Liver (tissue), 9 donors: Measurements from ENCODE around the gene CEP78. TPM values are rescaled to one million over a fixed set of nuclear protein-coding genes. Genes with fewer than 3 reads are reported as not detected.

Source experiments
- DNase-seq: peaks from one replicate; pipeline ENCODE4 v3.0.0-alpha.2; 2017; ENCODE audit warnings: low spot score
- H3K27ac ChIP-seq, 2 donors: one replicate each; pipeline ENCODE4 v1.7.0; 2013; ENCODE audit warnings: inconsistent platforms in 2 of 2, low read length in 2 of 2, control low read depth in 1 of 2, low read depth in 1 of 2, mild to moderate bottlenecking in 1 of 2
- H3K27me3 ChIP-seq, 4 donors: one replicate each; pipeline versions ENCODE4 v1.6.1 to v1.7.0; 2013; ENCODE audit warnings: low read length in 3 of 4, inconsistent platforms in 1 of 4, mild to moderate bottlenecking in 1 of 4, moderate library complexity in 1 of 4; ENCODE audit not compliant: control insufficient read depth in 4 of 4, insufficient read depth in 4 of 4
- H3K36me3 ChIP-seq, 4 donors: one replicate each; pipeline versions ENCODE4 v1.6.1 to v1.7.0; 2013; ENCODE audit warnings: low read length in 3 of 4, mild to moderate bottlenecking in 3 of 4, low read depth in 1 of 4, moderate library complexity in 1 of 4; ENCODE audit not compliant: control insufficient read depth in 4 of 4, insufficient read depth in 3 of 4
- H3K4me1 ChIP-seq, 4 donors: one replicate each; pipeline versions ENCODE4 v1.6.1 to v1.7.0; 2013; ENCODE audit warnings: low read length in 3 of 4, mild to moderate bottlenecking in 3 of 4, moderate library complexity in 1 of 4; ENCODE audit not compliant: control insufficient read depth in 4 of 4, insufficient read depth in 4 of 4
- H3K4me3 ChIP-seq, 3 donors: one replicate each; pipeline versions ENCODE4 v1.6.1 to v1.7.0; 2013; ENCODE audit warnings: low read length in 3 of 3, control low read depth in 1 of 3, low read depth in 1 of 3, mild to moderate bottlenecking in 1 of 3
- H3K9ac ChIP-seq, 2 donors: one replicate each; pipeline ENCODE4 v1.7.0; 2013; ENCODE audit warnings: low read length in 2 of 2, mild to moderate bottlenecking in 2 of 2, moderate library complexity in 2 of 2, control low read depth in 1 of 2, low read depth in 1 of 2
- H3K9me3 ChIP-seq, 4 donors: one replicate each; pipeline versions ENCODE4 v1.6.1 to v1.7.0; 2013; ENCODE audit warnings: low read length in 3 of 4; ENCODE audit not compliant: control insufficient read depth in 4 of 4
- ATF3 ChIP-seq: IDR thresholded peaks from 2 replicates; pipeline ENCODE4 v1.6.1; 2016; ENCODE audit warnings: antibody characterized with exemption
- CTCF ChIP-seq: fragments of 150-350 bp; IDR thresholded peaks from 2 replicates; pipeline ENCODE4 v1.5.1; 2017; ENCODE audit warnings: improper control_type of control experiment, low read depth, low read length; ENCODE audit not compliant: missing input control
- EGR1 ChIP-seq, 2 donors: IDR thresholded peaks; 2 replicates each; pipeline ENCODE4 v1.6.1; 2016 to 2018; ENCODE audit warnings: antibody characterized with exemption in 2 of 2, low read depth in 2 of 2
- FOXA1 ChIP-seq: IDR thresholded peaks from 2 replicates; pipeline ENCODE4 v1.6.1; 2016; ENCODE audit warnings: antibody characterized with exemption
- FOXA2 ChIP-seq: IDR thresholded peaks from 2 replicates; pipeline ENCODE4 v1.6.1; 2016; ENCODE audit warnings: antibody characterized with exemption
- GABPA ChIP-seq, 2 donors: IDR thresholded peaks in 1 of 2; conservative IDR thresholded peaks in 1 of 2; 2 replicates each; pipeline ENCODE4 v1.6.1; 2016; ENCODE audit warnings: antibody characterized with exemption in 2 of 2, mild to moderate bottlenecking in 1 of 2, moderate library complexity in 1 of 2
- HNF4A ChIP-seq, 2 donors: conservative IDR thresholded peaks; 2 replicates each; pipeline ENCODE4 v1.6.1; 2016; ENCODE audit warnings: antibody characterized with exemption in 2 of 2, mild to moderate bottlenecking in 2 of 2
- HNF4G ChIP-seq: IDR thresholded peaks from 2 replicates; pipeline ENCODE4 v1.6.1; 2016; ENCODE audit warnings: antibody characterized with exemption
- JUND ChIP-seq, 2 donors: IDR thresholded peaks; 2 replicates each; pipeline ENCODE4 v1.6.1; 2016; ENCODE audit warnings: antibody characterized with exemption in 2 of 2
- NR2F2 ChIP-seq: IDR thresholded peaks from 2 replicates; pipeline ENCODE4 v1.6.1; 2016; ENCODE audit warnings: antibody characterized with exemption
- RAD21 ChIP-seq, 2 donors: IDR thresholded peaks; 2 replicates each; pipeline ENCODE4 v1.6.1; 2016; ENCODE audit warnings: antibody characterized with exemption in 2 of 2, mild to moderate bottlenecking in 2 of 2
- RXRA ChIP-seq, 2 donors: IDR thresholded peaks; 2 replicates each; pipeline ENCODE4 v1.6.1; 2017 to 2018; ENCODE audit warnings: antibody characterized with exemption in 2 of 2, mild to moderate bottlenecking in 1 of 2
- SP1 ChIP-seq: IDR thresholded peaks from 2 replicates; pipeline ENCODE4 v1.6.1; 2018; ENCODE audit warnings: antibody characterized with exemption, mild to moderate bottlenecking
- TAF1 ChIP-seq: conservative IDR thresholded peaks from 2 replicates; pipeline ENCODE4 v1.6.1; 2016; ENCODE audit warnings: antibody characterized with exemption, mild to moderate bottlenecking
- YY1 ChIP-seq: IDR thresholded peaks from 2 replicates; pipeline ENCODE4 v1.6.1; 2016; ENCODE audit warnings: antibody characterized with exemption, mild to moderate bottlenecking
- WGBS: extraction: QIAGEN DNeasy Blood & Tissue Kit; methylation state at CpG from one replicate; pipeline ENCODE4 v1.1.7; 2013; 5-methylcytosine and 5-hydroxymethylcytosine counted together
- polyA plus RNA-seq, 2 donors: library from polyadenylated mRNA; stranded (reverse) in 1 of 2; unstranded in 1 of 2; fragments of 200-250 nt in 1 of 2; fragments of >200 nt in 1 of 2; fragmentation: Nextera tagmentation in 1 of 2; extraction: Ambion mirVana in 1 of 2; gene quantifications; one replicate each; pipeline versions ENCODE4 v1.2.1 to v1.2.3, GENCODE V29; 2013 to 2015
- total RNA-seq, 2 donors: library from RNA; depleted of rRNA; stranded (reverse); fragments of >200 nt; gene quantifications; one replicate each; pipeline ENCODE4 v1.2.3, GENCODE V29; 2014
- TF ChIP-seq, protein P1 (sequence below): IDR thresholded peaks from 2 replicates; pipeline ENCODE4 v1.6.1; 2016; ENCODE audit warnings: antibody characterized with exemption
- TF ChIP-seq, protein P2 (sequence below): IDR thresholded peaks from 2 replicates; pipeline ENCODE4 v1.6.1; 2016; ENCODE audit warnings: antibody characterized with exemption
- TF ChIP-seq, protein P3 (sequence below): IDR thresholded peaks from 2 replicates; pipeline ENCODE4 v1.6.1; 2016; ENCODE audit warnings: antibody characterized with exemption, mild to moderate bottlenecking
- donor health status: healthy.
- donor health status: healthy.
- donor health status: healthy.
- donor health status: healthy.
- donor health status: healthy.

The CEP78 gene
- total and polyA plus RNA-seq, 4 donors, result 2.6 to 12.0 (median 6.4) TPM

- Histone ChIP-seq H3K36me3 (peaks cover 10 to 37% (median 23%) of the 10 kb centered on the region in 4 donors), H3K9ac (no peak overlapping the region), H3K9me3 (no peaks in the 10 kb centered on the region), H3K27me3 (no peaks in the 10 kb centered on the region), H3K4me3 (no peak overlapping the region), H3K4me1 (no peaks in the 10 kb centered on the region), H3K27ac (no peak overlapping the region)
- TF ChIP-seq SP1 (no peak), RXRA (IDR thresholded peaks at IDR 0.05) (no peak), TAF1 (no peak), NR2F2 (no peak), GABPA (IDR thresholded peaks at IDR 0.05 in 1 of 2, conservative IDR thresholded peaks at IDR 0.05 in 1 of 2) (no peak), HNF4G (no peak), CTCF (no peak), HNF4A (conservative IDR thresholded peaks at IDR 0.05) (no peak), FOXA1 (no peak), EGR1 (IDR thresholded peaks at IDR 0.05; ENCODE audit: low read depth in 2 of 2) (no peak), JUND (IDR thresholded peaks at IDR 0.05) (no peak), RAD21 (IDR thresholded peaks at IDR 0.05) (no peak), ATF3 (no peak), YY1 (no peak), FOXA2 (no peak)
- TF ChIP-seq, protein P1, sequence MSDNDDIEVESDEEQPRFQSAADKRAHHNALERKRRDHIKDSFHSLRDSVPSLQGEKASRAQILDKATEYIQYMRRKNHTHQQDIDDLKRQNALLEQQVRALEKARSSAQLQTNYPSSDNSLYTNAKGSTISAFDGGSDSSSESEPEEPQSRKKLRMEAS, result no peak
- TF ChIP-seq, protein P2, sequence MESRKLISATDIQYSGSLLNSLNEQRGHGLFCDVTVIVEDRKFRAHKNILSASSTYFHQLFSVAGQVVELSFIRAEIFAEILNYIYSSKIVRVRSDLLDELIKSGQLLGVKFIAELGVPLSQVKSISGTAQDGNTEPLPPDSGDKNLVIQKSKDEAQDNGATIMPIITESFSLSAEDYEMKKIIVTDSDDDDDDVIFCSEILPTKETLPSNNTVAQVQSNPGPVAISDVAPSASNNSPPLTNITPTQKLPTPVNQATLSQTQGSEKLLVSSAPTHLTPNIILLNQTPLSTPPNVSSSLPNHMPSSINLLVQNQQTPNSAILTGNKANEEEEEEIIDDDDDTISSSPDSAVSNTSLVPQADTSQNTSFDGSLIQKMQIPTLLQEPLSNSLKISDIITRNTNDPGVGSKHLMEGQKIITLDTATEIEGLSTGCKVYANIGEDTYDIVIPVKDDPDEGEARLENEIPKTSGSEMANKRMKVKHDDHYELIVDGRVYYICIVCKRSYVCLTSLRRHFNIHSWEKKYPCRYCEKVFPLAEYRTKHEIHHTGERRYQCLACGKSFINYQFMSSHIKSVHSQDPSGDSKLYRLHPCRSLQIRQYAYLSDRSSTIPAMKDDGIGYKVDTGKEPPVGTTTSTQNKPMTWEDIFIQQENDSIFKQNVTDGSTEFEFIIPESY, result no peak
- TF ChIP-seq, protein P3, sequence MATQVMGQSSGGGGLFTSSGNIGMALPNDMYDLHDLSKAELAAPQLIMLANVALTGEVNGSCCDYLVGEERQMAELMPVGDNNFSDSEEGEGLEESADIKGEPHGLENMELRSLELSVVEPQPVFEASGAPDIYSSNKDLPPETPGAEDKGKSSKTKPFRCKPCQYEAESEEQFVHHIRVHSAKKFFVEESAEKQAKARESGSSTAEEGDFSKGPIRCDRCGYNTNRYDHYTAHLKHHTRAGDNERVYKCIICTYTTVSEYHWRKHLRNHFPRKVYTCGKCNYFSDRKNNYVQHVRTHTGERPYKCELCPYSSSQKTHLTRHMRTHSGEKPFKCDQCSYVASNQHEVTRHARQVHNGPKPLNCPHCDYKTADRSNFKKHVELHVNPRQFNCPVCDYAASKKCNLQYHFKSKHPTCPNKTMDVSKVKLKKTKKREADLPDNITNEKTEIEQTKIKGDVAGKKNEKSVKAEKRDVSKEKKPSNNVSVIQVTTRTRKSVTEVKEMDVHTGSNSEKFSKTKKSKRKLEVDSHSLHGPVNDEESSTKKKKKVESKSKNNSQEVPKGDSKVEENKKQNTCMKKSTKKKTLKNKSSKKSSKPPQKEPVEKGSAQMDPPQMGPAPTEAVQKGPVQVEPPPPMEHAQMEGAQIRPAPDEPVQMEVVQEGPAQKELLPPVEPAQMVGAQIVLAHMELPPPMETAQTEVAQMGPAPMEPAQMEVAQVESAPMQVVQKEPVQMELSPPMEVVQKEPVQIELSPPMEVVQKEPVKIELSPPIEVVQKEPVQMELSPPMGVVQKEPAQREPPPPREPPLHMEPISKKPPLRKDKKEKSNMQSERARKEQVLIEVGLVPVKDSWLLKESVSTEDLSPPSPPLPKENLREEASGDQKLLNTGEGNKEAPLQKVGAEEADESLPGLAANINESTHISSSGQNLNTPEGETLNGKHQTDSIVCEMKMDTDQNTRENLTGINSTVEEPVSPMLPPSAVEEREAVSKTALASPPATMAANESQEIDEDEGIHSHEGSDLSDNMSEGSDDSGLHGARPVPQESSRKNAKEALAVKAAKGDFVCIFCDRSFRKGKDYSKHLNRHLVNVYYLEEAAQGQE, result no peak
- no peak for DNase-seq
- WGBS, result 72% methylated on average over 9 of the region's 9 CpGs
Measured at GRCh38 chr9:78311886-78312524, 76.1 kb downstream of the CEP78 start.
